ENCODE measurements around the gene CYTIP.

The CYTIP gene

DNA sequence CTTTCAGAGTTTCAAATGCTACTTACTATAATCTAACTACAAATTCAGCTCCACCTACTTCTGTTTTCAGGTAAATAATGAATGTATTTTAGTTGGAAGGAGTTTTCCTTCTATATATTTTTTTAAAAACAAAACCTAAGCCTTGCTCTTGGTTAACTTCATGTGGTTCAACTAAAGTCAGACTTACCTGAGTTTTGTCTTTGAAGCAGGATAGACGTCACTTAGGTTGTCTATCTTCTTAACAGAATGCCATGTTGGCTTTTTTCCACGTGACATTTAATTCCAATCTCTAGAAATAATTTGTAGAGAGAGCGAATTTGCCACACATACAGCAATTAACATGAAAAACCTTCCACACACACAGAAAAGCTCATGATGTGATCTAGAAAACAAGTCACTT is 43.9 kb upstream of the CYTIP start:
- no peak overlapping the region for H3K23ac ChIP-seq (ENCODE audit: low read length in 2 of 2)
- H3K9me3 ChIP-seq (ENCODE audit: control insufficient read depth, low read length), result no peaks in the 10 kb centered on the region
- H3K4ac ChIP-seq (ENCODE audit: low read depth in 1 of 2, low read length in 2 of 2), result no peak overlapping the region
- peaks cover 5% of the 10 kb centered on the region for H3K4me1 ChIP-seq (ENCODE audit: control insufficient read depth, insufficient read depth, low read depth, low read length)
- H3K79me1 ChIP-seq (replicated peaks; ENCODE audit: low read length, poor library complexity, severe bottlenecking), result no peaks in the 10 kb centered on the region
- WGBS, result 92% methylated on average over 3 of the region's 3 CpGs
- H3K36me3 ChIP-seq (ENCODE audit: control insufficient read depth in 1 of 2, insufficient read depth in 2 of 2, low read depth in 1 of 2, low read length in 2 of 2), result no peaks in the 10 kb centered on the region
- H4K91ac ChIP-seq (ENCODE audit: low read length), result no peak overlapping the region
- H3K4me2 ChIP-seq (ENCODE audit: low read length, poor library complexity, severe bottlenecking), result no peak overlapping the region
- H3K14ac ChIP-seq (ENCODE audit: low read length in 2 of 2), result no peak overlapping the region
- H4K8ac ChIP-seq (ENCODE audit: low read length), result no peak overlapping the region
- H2BK15ac ChIP-seq (ENCODE audit: low read depth, poor library complexity, severe bottlenecking), result no peak overlapping the region
- no peak overlapping the region for H3K4me3 ChIP-seq (ENCODE audit: insufficient read depth in 1 of 2, low read depth in 1 of 2, low read length in 2 of 2)
- no peak for DNase-seq
- no peak overlapping the region for H2BK5ac ChIP-seq (ENCODE audit: low read depth, low read length, poor library complexity, severe bottlenecking)
- no peak overlapping the region for H2AFZ ChIP-seq (ENCODE audit: low read depth, low read length)
- H3K18ac ChIP-seq (ENCODE audit: low read depth in 1 of 2, low read length in 2 of 2), result no peak overlapping the region
- H2AK5ac ChIP-seq (ENCODE audit: low read length, severe bottlenecking), result no peak overlapping the region
- H2BK120ac ChIP-seq (ENCODE audit: low read depth, low read length), result no peak overlapping the region
- no peak overlapping the region for H2BK12ac ChIP-seq (ENCODE audit: low read length in 2 of 2)
- no peak overlapping the region for H3K9ac ChIP-seq (ENCODE audit: low read length)
- no peak overlapping the region for H3K27ac ChIP-seq (ENCODE audit: low read length, poor library complexity, severe bottlenecking)
- H3K27me3 ChIP-seq (ENCODE audit: control insufficient read depth in 1 of 2, insufficient read depth in 1 of 2, low read length in 2 of 2), result no peaks in the 10 kb centered on the region

DNA sequence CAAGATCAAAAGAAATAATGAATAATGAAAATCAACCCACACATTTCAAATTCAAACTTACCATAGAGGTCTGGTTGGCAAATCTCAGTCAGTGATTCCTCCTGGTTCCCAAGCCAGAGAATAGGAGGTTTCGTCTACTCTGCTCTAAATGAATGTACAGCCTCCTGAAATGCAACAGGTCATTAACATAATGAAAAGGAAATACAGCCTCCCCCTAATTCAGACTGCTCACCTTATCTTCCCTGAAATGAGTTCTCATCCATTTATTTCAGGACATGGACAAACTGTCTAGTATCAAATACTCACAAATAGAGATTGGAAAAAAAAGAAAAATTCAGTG is 43.4 kb upstream of the CYTIP start:
- Histone ChIP-seq H3K36me3 (ENCODE audit: control insufficient read depth in 1 of 2, insufficient read depth in 2 of 2, low read depth in 1 of 2, low read length in 2 of 2) (no peaks in the 10 kb centered on the region), H4K8ac (ENCODE audit: low read length) (no peak overlapping the region), H2AFZ (ENCODE audit: low read depth, low read length) (no peak overlapping the region), H4K91ac (ENCODE audit: low read length) (no peak overlapping the region), H3K4me2 (ENCODE audit: low read length, poor library complexity, severe bottlenecking) (no peak overlapping the region), H2AK5ac (ENCODE audit: low read length, severe bottlenecking) (no peak overlapping the region), H3K9ac (ENCODE audit: low read length) (no peak overlapping the region), H3K79me1 (replicated peaks; ENCODE audit: low read length, poor library complexity, severe bottlenecking) (no peaks in the 10 kb centered on the region), H3K4ac (ENCODE audit: low read depth in 1 of 2, low read length in 2 of 2) (no peak overlapping the region), H3K27me3 (ENCODE audit: control insufficient read depth in 1 of 2, insufficient read depth in 1 of 2, low read length in 2 of 2) (no peaks in the 10 kb centered on the region), H2BK15ac (ENCODE audit: low read depth, poor library complexity, severe bottlenecking) (no peak overlapping the region), H2BK5ac (ENCODE audit: low read depth, low read length, poor library complexity, severe bottlenecking) (no peak overlapping the region), H3K14ac (ENCODE audit: low read length in 2 of 2) (no peak overlapping the region), H3K4me3 (ENCODE audit: insufficient read depth in 1 of 2, low read depth in 1 of 2, low read length in 2 of 2) (no peak overlapping the region), H3K4me1 (ENCODE audit: control insufficient read depth, insufficient read depth, low read depth, low read length) (peaks cover 5% of the 10 kb centered on the region), H3K9me3 (ENCODE audit: control insufficient read depth, low read length) (no peaks in the 10 kb centered on the region), H2BK12ac (ENCODE audit: low read length in 2 of 2) (no peak overlapping the region), H3K18ac (ENCODE audit: low read depth in 1 of 2, low read length in 2 of 2) (no peak overlapping the region), H3K27ac (ENCODE audit: low read length, poor library complexity, severe bottlenecking) (no peak overlapping the region), H2BK120ac (ENCODE audit: low read depth, low read length) (no peak overlapping the region), H3K23ac (ENCODE audit: low read length in 2 of 2) (no peak overlapping the region)
- DNase-seq, result no peak
- WGBS, result 94% methylated on average over 1 of the region's 1 CpG

DNA sequence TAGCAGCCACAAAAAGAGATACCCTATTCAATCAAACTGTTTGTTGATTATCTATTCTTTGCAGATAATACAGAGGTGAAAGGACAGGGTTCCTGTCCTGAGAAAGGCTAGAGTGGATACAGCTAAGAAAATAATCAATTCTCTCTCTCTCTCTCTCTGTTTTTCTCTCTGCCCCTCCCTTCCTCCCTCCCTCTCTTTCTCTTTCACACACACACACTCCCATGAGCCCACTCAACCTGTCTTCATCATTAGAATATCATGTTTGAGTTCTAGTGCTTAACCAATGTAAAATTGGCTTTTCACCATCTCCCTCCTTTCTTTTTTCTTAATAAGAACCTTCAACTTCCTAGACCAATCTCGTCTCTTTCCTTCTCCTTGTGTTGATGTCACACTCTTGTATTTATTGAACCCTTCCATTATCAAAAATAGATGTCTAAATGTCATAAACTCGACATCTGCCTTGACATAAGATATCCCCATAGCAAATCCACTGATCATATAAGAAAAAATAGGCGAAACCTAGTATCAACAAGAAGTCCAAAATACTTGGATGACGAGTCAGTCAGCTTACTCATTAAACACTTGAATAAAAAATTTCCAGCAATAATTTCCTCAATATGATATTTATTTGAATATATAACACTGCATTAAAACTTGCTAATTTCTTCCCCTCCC is 42.8 kb upstream of the CYTIP start:
- DNase-seq, result no peak
- no peak overlapping the region for H2BK15ac ChIP-seq (ENCODE audit: low read depth, poor library complexity, severe bottlenecking)
- H3K79me1 ChIP-seq (replicated peaks; ENCODE audit: low read length, poor library complexity, severe bottlenecking), result no peaks in the 10 kb centered on the region
- H3K36me3 ChIP-seq (ENCODE audit: control insufficient read depth in 1 of 2, insufficient read depth in 2 of 2, low read depth in 1 of 2, low read length in 2 of 2), result no peaks in the 10 kb centered on the region
- H3K14ac ChIP-seq (ENCODE audit: low read length in 2 of 2), result no peak overlapping the region
- no peak overlapping the region for H2AK5ac ChIP-seq (ENCODE audit: low read length, severe bottlenecking)
- no peak overlapping the region for H2AFZ ChIP-seq (ENCODE audit: low read depth, low read length)
- no peak overlapping the region for H2BK12ac ChIP-seq (ENCODE audit: low read length in 2 of 2)
- H4K91ac ChIP-seq (ENCODE audit: low read length), result no peak overlapping the region
- H3K9me3 ChIP-seq (ENCODE audit: control insufficient read depth, low read length), result no peaks in the 10 kb centered on the region
- no peak overlapping the region for H3K4ac ChIP-seq (ENCODE audit: low read depth in 1 of 2, low read length in 2 of 2)
- H3K4me3 ChIP-seq (ENCODE audit: insufficient read depth in 1 of 2, low read depth in 1 of 2, low read length in 2 of 2), result no peak overlapping the region
- no peaks in the 10 kb centered on the region for H3K27me3 ChIP-seq (ENCODE audit: control insufficient read depth in 1 of 2, insufficient read depth in 1 of 2, low read length in 2 of 2)
- no peak overlapping the region for H2BK5ac ChIP-seq (ENCODE audit: low read depth, low read length, poor library complexity, severe bottlenecking)
- H3K27ac ChIP-seq (ENCODE audit: low read length, poor library complexity, severe bottlenecking), result no peak overlapping the region
- peaks cover 5% of the 10 kb centered on the region for H3K4me1 ChIP-seq (ENCODE audit: control insufficient read depth, insufficient read depth, low read depth, low read length)
- no peak overlapping the region for H4K8ac ChIP-seq (ENCODE audit: low read length)
- H3K23ac ChIP-seq (ENCODE audit: low read length in 2 of 2), result no peak overlapping the region
- no peak overlapping the region for H2BK120ac ChIP-seq (ENCODE audit: low read depth, low read length)
- H3K18ac ChIP-seq (ENCODE audit: low read depth in 1 of 2, low read length in 2 of 2), result no peak overlapping the region
- 77% methylated on average over 4 of the region's 4 CpGs for WGBS
- H3K4me2 ChIP-seq (ENCODE audit: low read length, poor library complexity, severe bottlenecking), result no peak overlapping the region
- H3K9ac ChIP-seq (ENCODE audit: low read length), result no peak overlapping the region

DNA sequence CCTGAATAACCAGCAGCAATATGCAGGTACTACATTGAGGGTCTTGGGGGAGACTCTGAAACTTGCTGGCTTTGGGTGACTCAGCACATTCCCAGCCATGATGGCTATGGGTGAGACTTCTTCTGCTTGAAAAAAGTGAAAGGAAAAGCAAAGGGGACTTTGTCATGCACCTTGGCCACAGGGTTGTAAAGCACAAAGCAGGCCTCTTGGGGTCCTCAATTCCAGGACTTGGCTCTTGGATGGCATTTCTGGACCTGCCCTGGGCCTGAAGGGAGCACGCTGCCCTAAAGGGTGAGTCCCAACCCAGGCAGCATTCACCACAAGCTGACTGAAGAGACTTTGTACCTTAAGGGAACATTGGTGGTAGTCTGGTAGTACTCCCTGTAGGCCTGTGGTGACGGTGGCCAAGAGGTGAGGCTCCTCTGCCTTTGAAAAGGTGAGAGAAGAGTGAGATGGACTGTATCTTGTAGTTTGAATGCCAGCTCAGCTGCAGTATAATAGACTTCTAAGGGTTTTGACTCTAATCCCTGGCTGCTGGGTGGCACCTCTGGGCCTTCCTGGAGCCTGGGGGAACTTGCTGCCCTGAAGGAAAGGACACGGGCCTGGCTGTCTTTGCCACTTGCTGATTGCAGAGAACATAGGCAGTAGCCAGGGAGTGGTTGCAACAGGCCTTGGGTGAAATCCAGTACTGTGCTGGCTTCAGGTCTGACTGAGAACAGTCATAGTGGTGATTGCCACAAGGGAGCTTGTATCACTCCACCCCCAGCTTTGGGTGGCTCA is 36.5 kb upstream of the CYTIP start:
- WGBS, result 96% methylated on average over 3 of the region's 3 CpGs
- H4K91ac ChIP-seq (ENCODE audit: low read length), result no peak overlapping the region
- no peaks in the 10 kb centered on the region for H3K27me3 ChIP-seq (ENCODE audit: control insufficient read depth in 1 of 2, insufficient read depth in 1 of 2, low read length in 2 of 2)
- H3K36me3 ChIP-seq (ENCODE audit: control insufficient read depth in 1 of 2, insufficient read depth in 2 of 2, low read depth in 1 of 2, low read length in 2 of 2), result no peaks in the 10 kb centered on the region
- no peak overlapping the region for H3K23ac ChIP-seq (ENCODE audit: low read length in 2 of 2)
- no peak overlapping the region for H2BK120ac ChIP-seq (ENCODE audit: low read depth, low read length)
- H4K8ac ChIP-seq (ENCODE audit: low read length), result no peak overlapping the region
- peak overlapping the region; percentile 13 for H3K9ac ChIP-seq (ENCODE audit: low read length)
- H2BK12ac ChIP-seq (ENCODE audit: low read length in 2 of 2), result no peak overlapping the region
- H3K18ac ChIP-seq (ENCODE audit: low read depth in 1 of 2, low read length in 2 of 2), result no peak overlapping the region
- no peak overlapping the region for H2AK5ac ChIP-seq (ENCODE audit: low read length, severe bottlenecking)
- no peak overlapping the region for H2BK15ac ChIP-seq (ENCODE audit: low read depth, poor library complexity, severe bottlenecking)
- H3K9me3 ChIP-seq (ENCODE audit: control insufficient read depth, low read length), result no peaks in the 10 kb centered on the region
- no peak overlapping the region for H3K4me2 ChIP-seq (ENCODE audit: low read length, poor library complexity, severe bottlenecking)
- no peaks in the 10 kb centered on the region for H3K4me1 ChIP-seq (ENCODE audit: control insufficient read depth, insufficient read depth, low read depth, low read length)
- DNase-seq, result peak; percentile 14
- no peak overlapping the region for H3K27ac ChIP-seq (ENCODE audit: low read length, poor library complexity, severe bottlenecking)
- H2AFZ ChIP-seq (ENCODE audit: low read depth, low read length), result no peak overlapping the region
- H3K14ac ChIP-seq (ENCODE audit: low read length in 2 of 2), result peak overlapping the region in 1 of 2 experiments; percentile 1
- no peaks in the 10 kb centered on the region for H3K79me1 ChIP-seq (replicated peaks; ENCODE audit: low read length, poor library complexity, severe bottlenecking)
- no peak overlapping the region for H3K4ac ChIP-seq (ENCODE audit: low read depth in 1 of 2, low read length in 2 of 2)
- no peak overlapping the region for H2BK5ac ChIP-seq (ENCODE audit: low read depth, low read length, poor library complexity, severe bottlenecking)
- no peak overlapping the region for H3K4me3 ChIP-seq (ENCODE audit: insufficient read depth in 1 of 2, low read depth in 1 of 2, low read length in 2 of 2)

Data from mesenchymal stem cell (in vitro differentiated cells and primary cell).